ENCODE results near the gene SIGLEC10. TPM values are rescaled to one million over a fixed set of nuclear protein-coding genes. Genes with fewer than 3 reads are reported as not detected.

Gene SIGLEC10
- total RNA-seq, 2 experiments from 2014 or later: not detected

GRCh38 chr19:51387924-51388389 lies 29.5 kb downstream of the SIGLEC10 start, which contains the start of gene LIM2:
TSS of gene LIM2 (minus strand) at chr19:51387974. CDS start at chr19:51387443, 531 bp downstream.
- Mint-ChIP-seq H3K4me1 (peaks cover 19% of the 10 kb centered on the region), H3K9me3 (peaks cover 1% of the 10 kb centered on the region), H3K27me3 (peaks cover 6% of the 10 kb centered on the region), H3K27ac (no peak within 1 kb of the TSS), H3K4me3 (no peak within 1 kb of the TSS), H3K36me3 (no peaks in the 10 kb centered on the region)
- DNase-seq: peak; percentile 14

GRCh38 chr19:51386882-51387520 lies 30.4 kb downstream of the SIGLEC10 start:
- Mint-ChIP-seq H3K9me3 (no peaks in the 10 kb centered on the region), H3K27ac (no peak overlapping the region), H3K4me3 (no peak overlapping the region), H3K4me1 (peaks cover 13% of the 10 kb centered on the region), H3K27me3 (peaks cover 6% of the 10 kb centered on the region), H3K36me3 (no peaks in the 10 kb centered on the region)
- no peak for DNase-seq

GRCh38 chr19:51382004-51382403 lies 35.4 kb downstream of the SIGLEC10 start:
- no peak for DNase-seq
- Mint-ChIP-seq H3K4me1 (peaks cover 8% of the 10 kb centered on the region), H3K4me3 (no peak overlapping the region), H3K9me3 (peaks cover 12% of the 10 kb centered on the region), H3K27ac (no peak overlapping the region), H3K27me3 (no peaks in the 10 kb centered on the region), H3K36me3 (no peaks in the 10 kb centered on the region)

- Mint-ChIP-seq H3K4me3 (no peak overlapping the region), H3K9me3 (peaks cover 12% of the 10 kb centered on the region), H3K36me3 (peaks cover under 1% of the 10 kb centered on the region), H3K4me1 (peaks cover 22% of the 10 kb centered on the region), H3K27me3 (no peaks in the 10 kb centered on the region), H3K27ac (peak overlapping the region; percentile 47)
- DNase-seq: no peak
These were observed 37.1 kb downstream of the SIGLEC10 start for GRCh38 chr19:51380379-51380778.

- Mint-ChIP-seq H3K27me3 (no peaks in the 10 kb centered on the region), H3K9me3 (peaks cover 20% of the 10 kb centered on the region), H3K4me3 (no peak overlapping the region), H3K27ac (no peak overlapping the region), H3K36me3 (peaks cover 11% of the 10 kb centered on the region), H3K4me1 (peaks cover 47% of the 10 kb centered on the region)
- DNase-seq: no peak
These were observed 40.0 kb downstream of the SIGLEC10 start for GRCh38 chr19:51377422-51377821.

GRCh38 chr19:51375504-51376221 lies 41.8 kb downstream of the SIGLEC10 start:
- Mint-ChIP-seq H3K27ac (peak overlapping the region; percentile 90), H3K9me3 (peaks cover 15% of the 10 kb centered on the region), H3K4me3 (peak overlapping the region; percentile 58), H3K27me3 (no peaks in the 10 kb centered on the region), H3K4me1 (peaks cover 60% of the 10 kb centered on the region), H3K36me3 (peaks cover 19% of the 10 kb centered on the region)
- DNase-seq: peak; percentile 70

GRCh38 chr19:51372649-51373504 lies 44.6 kb downstream of the SIGLEC10 start, which contains the start of gene NKG7:
TSS of gene NKG7 (minus strand) at chr19:51372654. CDS start at chr19:51372535, 119 bp downstream.
- H3K4me1 Mint-ChIP-seq: peaks cover 71% of the 10 kb centered on the region

GRCh38 chr19:51372021-51372648 lies 45.3 kb downstream of the SIGLEC10 start:
- H3K27ac Mint-ChIP-seq: peak overlapping the region; percentile 99
- peaks cover 9% of the 10 kb centered on the region for H3K9me3 Mint-ChIP-seq
- H3K4me1 Mint-ChIP-seq: peaks cover 69% of the 10 kb centered on the region
- peaks cover 25% of the 10 kb centered on the region for H3K36me3 Mint-ChIP-seq
- H3K4me3 Mint-ChIP-seq: peak overlapping the region; percentile 80
- H3K27me3 Mint-ChIP-seq: no peaks in the 10 kb centered on the region
- no peak for DNase-seq

More at GRCh38 chr19:51372649-51373504, 44.6 kb downstream of the SIGLEC10 start, which contains the start of gene NKG7:
- Mint-ChIP-seq H3K9me3 (peaks cover 9% of the 10 kb centered on the region), H3K27ac (peak within 1 kb of the TSS; percentile 99), H3K4me3 (peak within 1 kb of the TSS; percentile 80), H3K36me3 (peaks cover 25% of the 10 kb centered on the region), H3K27me3 (no peaks in the 10 kb centered on the region)
- peak; percentile 89 for DNase-seq

GRCh38 chr19:51371186-51371690 lies 46.2 kb downstream of the SIGLEC10 start:
- peak overlapping the region; percentile 80 for H3K4me3 Mint-ChIP-seq
- peaks cover 61% of the 10 kb centered on the region for H3K4me1 Mint-ChIP-seq
- H3K27ac Mint-ChIP-seq: peak overlapping the region; percentile 99
- no peaks in the 10 kb centered on the region for H3K27me3 Mint-ChIP-seq
- no peak for DNase-seq
- H3K9me3 Mint-ChIP-seq: peaks cover 9% of the 10 kb centered on the region
- H3K36me3 Mint-ChIP-seq: peaks cover 26% of the 10 kb centered on the region

GRCh38 chr19:51370230-51370629 lies 47.2 kb downstream of the SIGLEC10 start:
- Mint-ChIP-seq H3K4me3 (peak overlapping the region; percentile 80), H3K27me3 (no peaks in the 10 kb centered on the region), H3K9me3 (peaks cover 7% of the 10 kb centered on the region), H3K4me1 (peaks cover 54% of the 10 kb centered on the region), H3K36me3 (peaks cover 25% of the 10 kb centered on the region), H3K27ac (no peak overlapping the region)
- no peak for DNase-seq

GRCh38 chr19:51368366-51369282 lies 48.8 kb downstream of the SIGLEC10 start, which contains the start of gene CLDND2:
TSS of gene CLDND2 (minus strand) at chr19:51369003. CDS start at chr19:51368577, 426 bp downstream.
- peak; percentile 47 for DNase-seq
- peaks cover 27% of the 10 kb centered on the region for H3K36me3 Mint-ChIP-seq

GRCh38 chr19:51367565-51368365 lies 49.7 kb downstream of the SIGLEC10 start:
- Mint-ChIP-seq H3K9me3 (no peaks in the 10 kb centered on the region), H3K27ac (peak overlapping the region; percentile 96), H3K27me3 (no peaks in the 10 kb centered on the region), H3K4me1 (peaks cover 54% of the 10 kb centered on the region), H3K36me3 (peaks cover 30% of the 10 kb centered on the region), H3K4me3 (peak overlapping the region; percentile 99)
- DNase-seq: peak; percentile 99

More at GRCh38 chr19:51368366-51369282, 48.8 kb downstream of the SIGLEC10 start, which contains the start of gene CLDND2:
- no peaks in the 10 kb centered on the region for H3K27me3 Mint-ChIP-seq
- peak within 1 kb of the TSS; percentile 96 for H3K27ac Mint-ChIP-seq
- H3K4me1 Mint-ChIP-seq: peaks cover 55% of the 10 kb centered on the region
- peak within 1 kb of the TSS; percentile 99 for H3K4me3 Mint-ChIP-seq
- H3K9me3 Mint-ChIP-seq: no peaks in the 10 kb centered on the region

- Mint-ChIP-seq H3K9me3 (no peaks in the 10 kb centered on the region), H3K27me3 (no peaks in the 10 kb centered on the region), H3K27ac (peak overlapping the region; percentile 96), H3K36me3 (peaks cover 32% of the 10 kb centered on the region), H3K4me1 (peaks cover 55% of the 10 kb centered on the region), H3K4me3 (peak overlapping the region; percentile 99)
- DNase-seq: no peak
These were observed 50.2 kb downstream of the SIGLEC10 start for GRCh38 chr19:51367255-51367564.
